IPS DF 19.7 (cell line): ENCODE measurements around the gene UGT2A1.

ENCODE experiments used
- DNase-seq: peaks from one replicate; pipeline ENCODE4 v3.0.0-alpha.2; 2013; ENCODE audit warnings: low read depth, low spot score

UGT2A1 gene

DNA sequence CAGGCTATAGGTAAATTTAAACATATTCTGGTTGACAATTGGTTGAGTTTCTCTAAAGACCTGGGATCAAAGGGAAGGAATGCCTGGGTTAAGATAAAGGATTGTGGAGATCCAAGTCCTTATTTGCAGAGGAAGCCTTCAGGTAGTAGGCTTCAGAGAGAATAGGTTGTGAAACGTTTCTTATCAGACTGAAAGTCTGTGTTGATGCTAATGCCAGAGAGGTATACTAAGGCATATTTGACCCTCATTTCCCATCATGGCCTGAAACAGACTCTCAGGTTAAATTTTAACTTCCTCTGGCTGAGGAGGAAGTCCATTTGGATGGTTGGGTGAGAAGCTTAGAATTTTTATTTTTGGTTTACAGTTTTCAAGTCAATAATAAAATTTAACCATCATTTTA, 61.7 kb downstream of the UGT2A1 start:
- DNase-seq: no peak

DNA sequence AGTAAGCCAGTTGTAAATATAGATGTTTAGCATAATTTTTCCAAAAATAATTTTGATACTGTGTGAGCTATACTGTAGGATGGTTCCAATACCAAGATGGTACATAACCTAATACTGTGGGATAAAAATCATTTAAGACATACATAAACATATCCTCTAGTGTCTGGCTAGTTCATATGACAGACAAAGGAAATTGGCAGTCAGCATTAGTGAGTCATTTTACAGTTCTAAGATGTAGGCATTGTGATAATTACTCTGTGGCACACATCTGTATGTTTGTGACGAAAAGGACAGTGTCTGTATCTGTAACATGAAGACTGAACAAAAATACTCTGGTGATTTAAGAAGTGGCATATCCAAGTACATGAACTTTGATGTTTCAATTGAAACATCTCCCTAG, 63.2 kb downstream of the UGT2A1 start:
- no peak for DNase-seq

DNA sequence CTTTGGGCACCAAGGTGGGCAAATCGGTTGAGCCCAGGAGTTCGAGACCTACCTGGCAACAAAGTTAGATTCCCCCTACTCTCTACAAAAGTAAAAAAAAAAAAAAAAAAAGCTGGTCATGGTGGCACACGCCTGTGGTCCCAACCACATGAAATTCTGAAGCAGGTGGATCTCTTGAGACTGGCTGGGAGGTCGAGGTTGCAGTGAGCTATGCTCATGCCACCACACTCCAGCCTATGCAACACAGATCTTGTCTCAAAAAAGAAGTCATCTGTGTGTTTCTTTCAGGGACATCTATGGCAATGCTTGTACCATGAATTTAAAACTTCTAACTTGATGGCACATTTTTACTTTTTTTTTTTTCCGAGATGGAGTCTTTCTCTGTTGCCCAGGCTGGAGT, 68.9 kb downstream of the UGT2A1 start:
- DNase-seq: no peak

DNA sequence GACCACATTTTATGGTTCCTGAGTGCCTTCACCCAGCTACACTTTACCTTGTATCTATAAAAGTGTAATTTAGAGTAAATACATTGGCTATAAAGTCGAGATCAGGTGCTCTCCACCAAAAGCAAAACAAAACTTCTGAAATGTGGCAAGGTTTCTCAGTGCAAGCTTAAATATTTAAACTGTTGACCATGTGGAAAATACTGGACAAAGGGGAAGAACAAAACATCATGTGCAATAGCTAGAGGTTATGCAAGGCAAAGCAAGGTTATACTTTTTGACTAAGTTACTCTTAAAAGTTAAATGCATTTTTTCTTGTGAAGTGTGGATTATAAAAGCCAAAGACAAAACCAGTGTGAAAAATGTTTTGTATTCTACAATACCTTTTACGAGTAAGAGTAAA, 69.5 kb downstream of the UGT2A1 start:
- no peak for DNase-seq

DNA sequence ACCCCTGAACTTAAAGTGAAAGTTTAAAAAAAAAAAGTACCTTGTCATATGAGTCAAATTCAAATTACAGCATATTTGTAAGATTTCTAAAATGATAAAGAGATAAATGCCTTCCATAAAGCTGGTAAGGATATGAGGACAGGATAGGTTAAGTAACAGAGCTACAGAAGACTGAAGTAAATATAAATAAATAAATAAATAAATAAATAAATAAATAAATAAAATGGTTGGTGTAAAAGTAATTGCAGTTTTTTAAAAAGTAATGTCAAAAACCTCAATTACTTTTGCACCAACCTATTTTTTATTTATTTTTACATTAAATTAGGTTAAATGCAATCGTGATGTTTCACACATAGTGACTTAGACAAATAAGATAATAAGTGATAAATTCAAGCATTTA, 75.8 kb downstream of the UGT2A1 start:
- DNase-seq: no peak

DNA sequence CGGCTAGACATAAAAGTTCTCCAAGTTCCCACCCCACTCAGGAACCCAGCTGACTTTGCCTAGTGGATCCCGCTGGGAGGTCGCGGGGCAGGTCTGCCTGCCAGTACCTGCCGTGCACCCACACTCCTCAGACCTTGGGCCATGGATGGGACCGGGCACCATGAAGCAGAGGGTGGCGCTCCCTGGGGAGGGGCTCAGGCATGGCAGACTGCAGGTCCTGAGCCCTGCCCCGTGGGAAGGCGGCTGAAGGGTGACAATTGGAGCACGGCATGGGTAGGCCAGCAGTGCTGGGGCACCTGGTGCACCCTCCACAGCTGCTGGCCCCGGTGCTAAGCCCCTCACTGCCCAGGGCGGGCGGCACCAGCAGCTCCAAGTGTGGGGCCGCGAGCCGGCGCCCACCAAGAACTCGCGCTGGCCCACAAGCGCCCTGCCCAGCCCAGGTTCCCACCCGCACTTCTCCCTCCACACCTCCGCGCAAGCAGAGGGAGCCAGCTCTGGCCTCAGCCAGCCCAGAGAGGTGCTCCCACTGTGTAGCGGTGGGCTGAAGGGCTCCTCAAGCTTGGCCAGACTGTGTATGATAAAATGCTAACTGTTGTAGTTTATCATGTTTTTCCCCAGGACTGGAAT, 76.7 kb downstream of the UGT2A1 start:
- no peak for DNase-seq

DNA sequence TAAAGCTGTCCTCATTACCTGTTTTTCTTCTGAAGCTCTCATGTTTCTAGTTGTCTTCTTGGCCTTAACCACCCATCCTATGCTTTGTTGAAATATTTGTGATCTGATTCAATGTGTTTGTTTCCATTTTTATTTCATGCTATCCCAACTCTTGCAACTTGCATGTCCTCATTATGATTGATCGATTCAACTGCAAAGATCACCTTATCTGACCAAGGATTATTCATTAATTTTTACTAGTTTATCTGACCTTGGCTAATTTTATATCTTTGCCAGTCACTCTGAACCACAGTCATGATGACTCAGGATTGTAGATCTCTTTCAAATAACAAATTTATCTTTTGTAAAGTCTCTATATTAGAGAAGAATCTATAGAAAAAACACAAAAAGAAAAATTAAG, 84.3 kb downstream of the UGT2A1 start:
- no peak for DNase-seq

DNA sequence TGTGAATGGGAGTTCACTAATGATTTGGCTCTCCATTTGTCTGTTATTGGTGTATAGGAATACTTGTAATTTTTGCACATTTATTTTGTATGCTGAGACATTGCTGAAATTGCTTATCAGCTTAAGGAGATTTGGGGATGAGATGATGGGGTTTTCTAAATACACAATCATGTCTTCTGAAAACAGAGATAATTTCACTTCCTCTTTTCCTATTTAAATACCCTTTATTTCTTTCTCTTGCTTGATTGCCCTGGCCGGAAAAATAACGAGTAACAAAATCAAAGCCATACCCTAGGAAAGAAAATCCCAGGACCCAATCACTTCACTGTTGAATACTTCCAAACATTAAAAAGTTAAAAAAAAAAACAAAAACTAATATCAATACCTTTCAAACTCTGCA, 89.6 kb downstream of the UGT2A1 start:
- DNase-seq: no peak

DNA sequence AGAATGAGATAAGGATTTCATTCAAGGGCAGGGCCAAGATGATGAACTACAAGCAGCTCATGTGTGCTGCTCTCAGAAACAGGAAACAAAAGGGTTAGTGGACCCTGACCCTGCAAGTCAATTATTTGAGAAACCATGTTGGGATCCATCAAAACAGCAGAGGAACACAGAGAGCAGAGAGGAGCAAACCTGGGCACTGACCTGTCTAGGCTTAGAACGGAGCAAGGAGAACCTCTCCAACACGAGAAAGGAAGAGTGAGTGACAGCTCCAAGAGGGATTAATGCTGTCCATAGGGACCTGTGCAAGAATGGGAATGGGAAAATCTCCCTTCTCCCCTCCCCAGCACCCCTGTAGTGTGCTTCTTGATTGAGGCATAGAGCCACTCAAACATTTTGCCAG, 103.4 kb downstream of the UGT2A1 start:
- no peak for DNase-seq

DNA sequence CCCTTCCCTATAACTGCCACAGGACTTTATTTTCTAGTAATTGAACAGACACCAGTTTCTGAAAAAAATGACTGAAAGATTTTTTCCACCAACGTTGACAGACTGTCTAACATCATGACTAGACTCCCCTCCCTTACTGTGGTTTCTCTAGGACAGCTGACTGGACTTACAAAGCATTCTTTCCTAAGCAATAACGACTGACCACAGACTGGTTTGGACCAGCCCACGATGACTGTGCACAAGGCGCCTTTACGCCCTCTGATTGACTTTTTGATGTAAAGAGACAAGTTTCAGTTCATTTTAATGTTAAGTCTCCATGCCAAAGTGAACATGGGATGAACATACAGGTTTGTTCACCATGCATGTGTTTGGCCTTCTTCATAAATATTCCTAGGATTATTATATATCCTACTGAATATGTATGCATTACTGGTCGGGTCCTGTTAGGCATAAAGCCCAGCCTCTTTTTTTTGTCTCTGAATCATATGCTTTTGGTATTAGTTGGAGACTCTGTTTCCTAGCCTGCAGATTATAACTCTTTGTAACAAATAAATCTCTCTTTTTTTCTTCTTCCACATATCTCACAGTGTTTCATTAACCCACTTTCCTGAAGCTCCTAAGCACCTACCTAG, 106.8 kb downstream of the UGT2A1 start:
- no peak for DNase-seq
